Measurements from ENCODE around the gene PRKD1. TPM values are rescaled to one million over a fixed set of nuclear protein-coding genes. Genes with fewer than 3 reads are reported as not detected.

PRKD1 gene
- total and polyA plus RNA-seq, 2 donors (not counting 1 experiment from before 2014, with no cell fraction given), result 0.03 to 4.3 TPM

- Histone ChIP-seq H3K36me3 (replicated peaks in 1 of 2; ENCODE audit: control extremely low read depth in 1 of 2, control insufficient read depth in 1 of 2, extremely low read depth in 1 of 2, insufficient read depth in 2 of 2, low read length in 1 of 2) (no peaks in the 10 kb centered on the region), H3K27ac (ENCODE audit: low read length in 2 of 2) (no peak overlapping the region), H4K20me1 (ENCODE audit: control insufficient read depth, insufficient read depth, low read length, poor library complexity, severe bottlenecking) (no peaks in the 10 kb centered on the region), H3K9me3 (ENCODE audit: control extremely low read depth in 1 of 3, control insufficient read depth in 2 of 3, insufficient read depth in 1 of 3, low read length in 2 of 3) (no peaks in the 10 kb centered on the region), H3K79me2 (ENCODE audit: control insufficient read depth, insufficient read depth, low read length) (no peaks in the 10 kb centered on the region), H3K4me3 (ENCODE audit: control extremely low read depth in 1 of 5, extremely low read depth in 1 of 5, insufficient read depth in 1 of 5, low read depth in 2 of 5, low read length in 4 of 5) (no peak overlapping the region), H3K4me2 (replicated peaks; ENCODE audit: low read depth, low read length, poor library complexity, severe bottlenecking) (no peak overlapping the region), H2AFZ (ENCODE audit: insufficient read depth, low read depth, low read length, poor library complexity, severe bottlenecking) (no peak overlapping the region), H3K27me3 (replicated peaks in 1 of 4; ENCODE audit: control extremely low read depth in 1 of 4, control insufficient read depth in 3 of 4, insufficient read depth in 4 of 4, low read length in 3 of 4) (no peaks in the 10 kb centered on the region), H3K4me1 (ENCODE audit: control insufficient read depth in 2 of 2, insufficient read depth in 2 of 2, low read length in 2 of 2) (no peaks in the 10 kb centered on the region), H3K9ac (ENCODE audit: low read length) (no peak overlapping the region)
- Mint-ChIP-seq H3K27me3 (no peaks in the 10 kb centered on the region), H3K4me1 (no peaks in the 10 kb centered on the region), H3K27ac (no peak overlapping the region), H3K9me3 (ENCODE audit: insufficient read depth) (no peaks in the 10 kb centered on the region), H3K4me3 (no peak overlapping the region)
- ATAC-seq (ENCODE audit: low read depth) (no peak), DNase-seq (no peak)
- ChIA-PET CTCF (no interaction called here), POLR2A (no interaction called here)
- WGBS (ENCODE audit: insufficient coverage), result no CpG with 5 or more reads among the region's 3 CpGs
- intact Hi-C loops (cut with micrococcal nuclease), result no loop called here
- no peak for TF ChIP-seq EZH2 (IDR thresholded peaks at IDR 0.05; ENCODE audit: borderline replicate concordance, insufficient read depth, low read depth, low read length, poor library complexity, severe bottlenecking)
- TF ChIP-seq, protein P1, sequence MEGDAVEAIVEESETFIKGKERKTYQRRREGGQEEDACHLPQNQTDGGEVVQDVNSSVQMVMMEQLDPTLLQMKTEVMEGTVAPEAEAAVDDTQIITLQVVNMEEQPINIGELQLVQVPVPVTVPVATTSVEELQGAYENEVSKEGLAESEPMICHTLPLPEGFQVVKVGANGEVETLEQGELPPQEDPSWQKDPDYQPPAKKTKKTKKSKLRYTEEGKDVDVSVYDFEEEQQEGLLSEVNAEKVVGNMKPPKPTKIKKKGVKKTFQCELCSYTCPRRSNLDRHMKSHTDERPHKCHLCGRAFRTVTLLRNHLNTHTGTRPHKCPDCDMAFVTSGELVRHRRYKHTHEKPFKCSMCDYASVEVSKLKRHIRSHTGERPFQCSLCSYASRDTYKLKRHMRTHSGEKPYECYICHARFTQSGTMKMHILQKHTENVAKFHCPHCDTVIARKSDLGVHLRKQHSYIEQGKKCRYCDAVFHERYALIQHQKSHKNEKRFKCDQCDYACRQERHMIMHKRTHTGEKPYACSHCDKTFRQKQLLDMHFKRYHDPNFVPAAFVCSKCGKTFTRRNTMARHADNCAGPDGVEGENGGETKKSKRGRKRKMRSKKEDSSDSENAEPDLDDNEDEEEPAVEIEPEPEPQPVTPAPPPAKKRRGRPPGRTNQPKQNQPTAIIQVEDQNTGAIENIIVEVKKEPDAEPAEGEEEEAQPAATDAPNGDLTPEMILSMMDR (IDR thresholded peaks at IDR 0.05), result no peak
Observed at GRCh38 chr14:29955087-29955486, 27.4 kb upstream of the PRKD1 start.

- 100% methylated on average over 3 of the region's 6 CpGs for WGBS (ENCODE audit: insufficient coverage)
- H3K4me1 Mint-ChIP-seq, result no peaks in the 10 kb centered on the region
Observed at GRCh38 chr14:29953501-29953900, 25.9 kb upstream of the PRKD1 start.

More at GRCh38 chr14:29953501-29953900, 25.9 kb upstream of the PRKD1 start:
- no peak for ATAC-seq (ENCODE audit: low read depth)
- no peak overlapping the region for H3K27ac Mint-ChIP-seq
- no peak overlapping the region for H3K9ac ChIP-seq (ENCODE audit: low read length)
- no peaks in the 10 kb centered on the region for H3K27me3 ChIP-seq (replicated peaks in 1 of 4; ENCODE audit: control extremely low read depth in 1 of 4, control insufficient read depth in 3 of 4, insufficient read depth in 4 of 4, low read length in 3 of 4)
- H3K9me3 Mint-ChIP-seq (ENCODE audit: insufficient read depth), result no peaks in the 10 kb centered on the region
- H3K4me2 ChIP-seq (replicated peaks; ENCODE audit: low read depth, low read length, poor library complexity, severe bottlenecking), result no peak overlapping the region
- H3K9me3 ChIP-seq (ENCODE audit: control extremely low read depth in 1 of 3, control insufficient read depth in 2 of 3, insufficient read depth in 1 of 3, low read length in 2 of 3), result no peaks in the 10 kb centered on the region
- ChIA-PET CTCF (no interaction called here), POLR2A (no interaction called here)
- TF ChIP-seq EZH2 (IDR thresholded peaks at IDR 0.05; ENCODE audit: borderline replicate concordance, insufficient read depth, low read depth, low read length, poor library complexity, severe bottlenecking), result no peak
- TF ChIP-seq, protein P1 (IDR thresholded peaks at IDR 0.05), result no peak
- no peaks in the 10 kb centered on the region for H3K79me2 ChIP-seq (ENCODE audit: control insufficient read depth, insufficient read depth, low read length)
- no peaks in the 10 kb centered on the region for H3K36me3 ChIP-seq (replicated peaks in 1 of 2; ENCODE audit: control extremely low read depth in 1 of 2, control insufficient read depth in 1 of 2, extremely low read depth in 1 of 2, insufficient read depth in 2 of 2, low read length in 1 of 2)
- H2AFZ ChIP-seq (ENCODE audit: insufficient read depth, low read depth, low read length, poor library complexity, severe bottlenecking), result no peak overlapping the region
- H3K4me3 Mint-ChIP-seq, result no peak overlapping the region
- no peaks in the 10 kb centered on the region for H3K27me3 Mint-ChIP-seq
- H3K4me1 ChIP-seq (ENCODE audit: control insufficient read depth in 2 of 2, insufficient read depth in 2 of 2, low read length in 2 of 2), result no peaks in the 10 kb centered on the region
- no peak overlapping the region for H3K27ac ChIP-seq (ENCODE audit: low read length in 2 of 2)
- H3K4me3 ChIP-seq (ENCODE audit: control extremely low read depth in 1 of 5, extremely low read depth in 1 of 5, insufficient read depth in 1 of 5, low read depth in 2 of 5, low read length in 4 of 5), result no peak overlapping the region
- no peak for DNase-seq
- intact Hi-C loops (cut with micrococcal nuclease), result no loop called here
- no peaks in the 10 kb centered on the region for H4K20me1 ChIP-seq (ENCODE audit: control insufficient read depth, insufficient read depth, low read length, poor library complexity, severe bottlenecking)
